Erythroblast (primary cell): Measurements from ENCODE around the gene TEAD2.

Source experiments
- GATA1 ChIP-seq: IDR thresholded peaks from 2 replicates; pipeline ENCODE4 v1.6.1; 2011; ENCODE audit warnings: low read depth, mild to moderate bottlenecking, control low read depth, low read length, moderate library complexity
- POLR2A ChIP-seq: IDR thresholded peaks from 2 replicates; pipeline ENCODE4 v1.6.1; 2011; ENCODE audit warnings: mild to moderate bottlenecking, low read length

- TF ChIP-seq POLR2A (no peak), GATA1 (no peak)
Observed at GRCh38 chr19:49393881-49394280, 31.7 kb upstream of the TEAD2 start.
